ENCODE data around the gene SDR39U1. TPM values are rescaled to one million over a fixed set of nuclear protein-coding genes. Genes with fewer than 3 reads are reported as not detected.

The SDR39U1 gene
- total and polyA plus RNA-seq, 10 of the 15 experiments (the other 5 are each of a cell fraction or from before 2014, with no cell fraction given): 14.0 to 89.3 (median 42.2) TPM

DNA sequence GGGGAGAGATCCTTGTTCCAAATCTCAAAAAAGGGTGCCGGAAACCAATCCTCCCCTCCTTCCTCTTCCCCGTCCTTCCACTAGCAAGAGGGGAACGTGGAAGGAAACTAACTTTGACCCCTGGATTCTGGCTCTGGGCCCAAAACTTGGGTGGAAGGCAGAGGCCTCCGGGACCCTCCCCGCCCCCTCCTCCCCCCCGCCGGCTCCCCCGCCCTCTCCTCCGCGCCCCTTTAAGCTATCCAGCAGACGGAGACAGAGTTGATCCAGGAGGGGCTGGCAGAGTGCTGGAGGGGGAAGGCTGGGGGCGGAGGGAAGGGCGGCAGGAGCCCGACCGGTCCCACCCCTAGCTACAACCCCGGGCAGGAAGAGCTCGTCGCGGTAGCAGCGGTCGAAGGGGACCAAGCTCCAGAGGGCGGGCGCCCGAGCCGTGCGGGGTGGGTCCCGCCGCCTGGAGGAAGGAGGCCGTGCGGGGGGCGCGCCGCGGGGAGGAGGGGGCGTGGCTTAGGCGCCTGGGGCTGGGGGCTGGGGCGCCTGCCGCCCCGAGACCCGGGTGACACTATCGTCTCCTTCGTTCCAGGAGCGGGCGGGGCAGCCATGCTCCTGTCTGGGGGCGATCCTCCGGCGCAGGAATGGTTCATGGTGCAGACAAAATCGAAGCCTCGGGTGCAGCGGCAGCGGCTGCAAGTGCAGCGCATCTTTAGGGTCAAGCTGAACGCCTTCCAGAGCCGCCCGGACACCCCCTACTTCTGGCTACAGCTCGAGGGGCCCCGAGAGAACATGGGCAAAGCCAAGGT, 43.7 kb downstream of the SDR39U1 start, which contains the start of gene NYNRIN:
Gene NYNRIN (plus strand): TSS at position 351 of the 794 bp plus-strand sequence. CDS start 244 bp downstream, at position 595.
- ChIA-PET RAD21 (ENCODE audit: unreplicated experiment) (no interaction called here), POLR2A (no interaction called here), CTCF (no interaction called here), SMC1A (ENCODE audit: uncharacterized antibody, unreplicated experiment) (no interaction called here)
- FAIRE-seq: no peak
- H3K4me2 ChIP-seq (ENCODE audit: control insufficient read depth, insufficient read depth): no peak within 1 kb of the TSS
- BruUV-seq (replicated peaks): no TSS peak
- intact Hi-C loops (cut with micrococcal nuclease; ENCODE audit: unreplicated experiment): no loop called here
- H3K79me2 ChIP-seq (ENCODE audit: control insufficient read depth, insufficient read depth, low read length): no peaks in the 10 kb centered on the region
- H2AFZ ChIP-seq (ENCODE audit: control insufficient read depth, low read depth, low read length): no peak within 1 kb of the TSS
- TF ChIP-seq, protein P1, sequence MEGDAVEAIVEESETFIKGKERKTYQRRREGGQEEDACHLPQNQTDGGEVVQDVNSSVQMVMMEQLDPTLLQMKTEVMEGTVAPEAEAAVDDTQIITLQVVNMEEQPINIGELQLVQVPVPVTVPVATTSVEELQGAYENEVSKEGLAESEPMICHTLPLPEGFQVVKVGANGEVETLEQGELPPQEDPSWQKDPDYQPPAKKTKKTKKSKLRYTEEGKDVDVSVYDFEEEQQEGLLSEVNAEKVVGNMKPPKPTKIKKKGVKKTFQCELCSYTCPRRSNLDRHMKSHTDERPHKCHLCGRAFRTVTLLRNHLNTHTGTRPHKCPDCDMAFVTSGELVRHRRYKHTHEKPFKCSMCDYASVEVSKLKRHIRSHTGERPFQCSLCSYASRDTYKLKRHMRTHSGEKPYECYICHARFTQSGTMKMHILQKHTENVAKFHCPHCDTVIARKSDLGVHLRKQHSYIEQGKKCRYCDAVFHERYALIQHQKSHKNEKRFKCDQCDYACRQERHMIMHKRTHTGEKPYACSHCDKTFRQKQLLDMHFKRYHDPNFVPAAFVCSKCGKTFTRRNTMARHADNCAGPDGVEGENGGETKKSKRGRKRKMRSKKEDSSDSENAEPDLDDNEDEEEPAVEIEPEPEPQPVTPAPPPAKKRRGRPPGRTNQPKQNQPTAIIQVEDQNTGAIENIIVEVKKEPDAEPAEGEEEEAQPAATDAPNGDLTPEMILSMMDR (IDR thresholded peaks at IDR 0.05 in 2 of 3, conservative IDR thresholded peaks at IDR 0.05 in 1 of 3; ENCODE audit: control insufficient read depth in 2 of 3, extremely low read depth in 1 of 3, insufficient read depth in 1 of 3, low read depth in 3 of 3, low read length in 3 of 3): no peak
- no peak for TF ChIP-seq NR2C1 (IDR thresholded peaks at IDR 0.05)
- TF ChIP-seq, protein P2, sequence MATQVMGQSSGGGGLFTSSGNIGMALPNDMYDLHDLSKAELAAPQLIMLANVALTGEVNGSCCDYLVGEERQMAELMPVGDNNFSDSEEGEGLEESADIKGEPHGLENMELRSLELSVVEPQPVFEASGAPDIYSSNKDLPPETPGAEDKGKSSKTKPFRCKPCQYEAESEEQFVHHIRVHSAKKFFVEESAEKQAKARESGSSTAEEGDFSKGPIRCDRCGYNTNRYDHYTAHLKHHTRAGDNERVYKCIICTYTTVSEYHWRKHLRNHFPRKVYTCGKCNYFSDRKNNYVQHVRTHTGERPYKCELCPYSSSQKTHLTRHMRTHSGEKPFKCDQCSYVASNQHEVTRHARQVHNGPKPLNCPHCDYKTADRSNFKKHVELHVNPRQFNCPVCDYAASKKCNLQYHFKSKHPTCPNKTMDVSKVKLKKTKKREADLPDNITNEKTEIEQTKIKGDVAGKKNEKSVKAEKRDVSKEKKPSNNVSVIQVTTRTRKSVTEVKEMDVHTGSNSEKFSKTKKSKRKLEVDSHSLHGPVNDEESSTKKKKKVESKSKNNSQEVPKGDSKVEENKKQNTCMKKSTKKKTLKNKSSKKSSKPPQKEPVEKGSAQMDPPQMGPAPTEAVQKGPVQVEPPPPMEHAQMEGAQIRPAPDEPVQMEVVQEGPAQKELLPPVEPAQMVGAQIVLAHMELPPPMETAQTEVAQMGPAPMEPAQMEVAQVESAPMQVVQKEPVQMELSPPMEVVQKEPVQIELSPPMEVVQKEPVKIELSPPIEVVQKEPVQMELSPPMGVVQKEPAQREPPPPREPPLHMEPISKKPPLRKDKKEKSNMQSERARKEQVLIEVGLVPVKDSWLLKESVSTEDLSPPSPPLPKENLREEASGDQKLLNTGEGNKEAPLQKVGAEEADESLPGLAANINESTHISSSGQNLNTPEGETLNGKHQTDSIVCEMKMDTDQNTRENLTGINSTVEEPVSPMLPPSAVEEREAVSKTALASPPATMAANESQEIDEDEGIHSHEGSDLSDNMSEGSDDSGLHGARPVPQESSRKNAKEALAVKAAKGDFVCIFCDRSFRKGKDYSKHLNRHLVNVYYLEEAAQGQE (IDR thresholded peaks at IDR 0.05; ENCODE audit: low read depth, low read length): no peak
- no peak for TF ChIP-seq ASH2L (IDR thresholded peaks at IDR 0.05; ENCODE audit: borderline replicate concordance, low read depth)
- TF ChIP-seq TBL1XR1 (IDR thresholded peaks at IDR 0.05; ENCODE audit: low read depth, low read length): no peak
- no peak for TF ChIP-seq IKZF1 (conservative IDR thresholded peaks at IDR 0.05)
- TF ChIP-seq SMC3 (IDR thresholded peaks at IDR 0.05; ENCODE audit: borderline replicate concordance, low read length): no peak
- TF ChIP-seq TCF12 (IDR thresholded peaks at IDR 0.05; ENCODE audit: low read depth, low read length): no peak
- no peak for TF ChIP-seq ZNF622 (IDR thresholded peaks at IDR 0.05)
- no peak for TF ChIP-seq KDM1A (IDR thresholded peaks at IDR 0.05; ENCODE audit: borderline replicate concordance)
- TF ChIP-seq PML (IDR thresholded peaks at IDR 0.05; ENCODE audit: low read length): no peak
- TF ChIP-seq, protein P3, sequence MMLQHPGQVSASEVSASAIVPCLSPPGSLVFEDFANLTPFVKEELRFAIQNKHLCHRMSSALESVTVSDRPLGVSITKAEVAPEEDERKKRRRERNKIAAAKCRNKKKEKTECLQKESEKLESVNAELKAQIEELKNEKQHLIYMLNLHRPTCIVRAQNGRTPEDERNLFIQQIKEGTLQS (IDR thresholded peaks at IDR 0.05; ENCODE audit: borderline replicate concordance, extremely low read depth, low read depth, low read length): no peak
- TF ChIP-seq STAT1 (conservative IDR thresholded peaks at IDR 0.05): no peak
- H3K9ac ChIP-seq (ENCODE audit: control insufficient read depth, insufficient read depth, low read length): no peak within 1 kb of the TSS
- H3K4me1 ChIP-seq (ENCODE audit: control insufficient read depth, insufficient read depth, low read length): no peaks in the 10 kb centered on the region
- no peaks in the 10 kb centered on the region for H3K36me3 ChIP-seq (ENCODE audit: control insufficient read depth in 2 of 2, insufficient read depth in 2 of 2, low read length in 1 of 2)
- DNase-seq (ENCODE audit: low read depth, low spot score): no peak
- H3K27ac ChIP-seq (ENCODE audit: control insufficient read depth, insufficient read depth): no peak within 1 kb of the TSS
- no peaks in the 10 kb centered on the region for H4K20me1 ChIP-seq (ENCODE audit: control insufficient read depth, insufficient read depth)
- H3K27me3 ChIP-seq (replicated peaks in 1 of 2; ENCODE audit: control insufficient read depth in 2 of 2, insufficient read depth in 2 of 2, low read length in 1 of 2): peaks cover 4 to 8% of the 10 kb centered on the region in 2 experiments
- WGBS (ENCODE audit: insufficient coverage, insufficient replicate concordance, low lambda C conversion rate, missing lambda C conversion rate): under 1% methylated on average over 14 of the region's 57 CpGs
- H3K9me3 ChIP-seq (replicated peaks; ENCODE audit: control insufficient read depth, insufficient read depth, low read length): no peaks in the 10 kb centered on the region
- in situ Hi-C loops (cut with MboI): no loop called here
- ATAC-seq: peak; percentile 43
- H3K4me3 ChIP-seq: no peak within 1 kb of the TSS
